Gastroesophageal sphincter (tissue), 4 donors: ENCODE measurements around the gene KIF18A. TPM values are rescaled to one million over a fixed set of nuclear protein-coding genes. Genes with fewer than 3 reads are reported as not detected.
"Not testable (repeated sequence)": the region's sequence is repeated elsewhere in the genome, so short reads cannot be mapped to it uniquely, and the experiment has no call there.

Experiments used
- ATAC-seq: fragments of 150-250 bp; one replicate; pipeline ENCODE4 v1.9.1; 2016; ENCODE audit warnings: mild to moderate bottlenecking, moderate library complexity
- H3K27ac ChIP-seq, 4 donors: fragments of 200-600 bp; sonication (generic) in 3 of 4; 1 replicate in 3 of 4; 2 replicates in 1 of 4; pipeline ENCODE4 v1.5.1; 2016 to 2019
- H3K27me3 ChIP-seq: fragments of 200-600 bp; sonication (generic); one replicate; pipeline ENCODE4 v1.5.1; 2019
- H3K36me3 ChIP-seq, 2 donors: fragments of 200-600 bp; sonication (generic); one replicate each; pipeline ENCODE4 v1.5.1; 2019; ENCODE audit warnings: control low read depth in 1 of 2
- H3K4me1 ChIP-seq, 3 donors: fragments of 200-600 bp; sonication (generic); 1 replicate in 2 of 3; 2 replicates in 1 of 3; pipeline ENCODE4 v1.5.1; 2016 to 2019; ENCODE audit warnings: control low read depth in 2 of 3
- H3K4me3 ChIP-seq, 2 donors: fragments of 200-600 bp; sonication (generic); one replicate each; pipeline ENCODE4 v1.5.1; 2019; ENCODE audit warnings: mild to moderate bottlenecking in 1 of 2, moderate library complexity in 1 of 2
- H3K9me3 ChIP-seq, 3 donors: fragments of 200-600 bp; sonication (generic); one replicate each; pipeline ENCODE4 v1.5.1; 2017 to 2019; ENCODE audit warnings: control low read depth in 2 of 3
- EP300 ChIP-seq: sonication (generic); formaldehyde crosslinking; IDR thresholded peaks from one replicate; pipeline ENCODE4 v1.6.1; 2017; ENCODE audit warnings: antibody characterized with exemption, mild to moderate bottlenecking
- POLR2A ChIP-seq, 2 donors: fragments of 450-650 bp; IDR thresholded peaks; one replicate each; pipeline ENCODE4 v1.6.1; 2017; ENCODE audit warnings: antibody characterized with exemption in 2 of 2, mild to moderate bottlenecking in 2 of 2, moderate library complexity in 1 of 2
- POLR2AphosphoS5 ChIP-seq: sonication (generic); formaldehyde crosslinking; IDR thresholded peaks from one replicate; pipeline ENCODE4 v1.6.1; 2017; ENCODE audit warnings: antibody characterized with exemption
- WGBS, 2 donors: methylation state at CpG; one replicate each; pipeline ENCODE4 v1.1.5; 2018; ENCODE audit warnings: low coverage in 1 of 2; 5-methylcytosine and 5-hydroxymethylcytosine counted together
- total RNA-seq, 4 donors: library from RNA; depleted of rRNA; stranded (reverse); fragments of >200 nt; gene quantifications; one replicate each; pipeline ENCODE4 v1.1.0, GENCODE V29; 2016
- TF ChIP-seq, protein P1 (sequence below), 4 experiments: fragments of 200-600 bp in 2 of 4; fragments of 450-650 bp in 2 of 4; sonication (generic) in 1 of 4; IDR thresholded peaks; one replicate each; pipeline ENCODE4 v1.5.1; 2017 to 2019; ENCODE audit warnings: antibody characterized with exemption in 4 of 4, mild to moderate bottlenecking in 2 of 4, moderate library complexity in 2 of 4

The KIF18A gene
- total RNA-seq, 4 donors from 2014 or later, result 0.15 to 0.81 (median 0.59) TPM; not detected in 1

DNA sequence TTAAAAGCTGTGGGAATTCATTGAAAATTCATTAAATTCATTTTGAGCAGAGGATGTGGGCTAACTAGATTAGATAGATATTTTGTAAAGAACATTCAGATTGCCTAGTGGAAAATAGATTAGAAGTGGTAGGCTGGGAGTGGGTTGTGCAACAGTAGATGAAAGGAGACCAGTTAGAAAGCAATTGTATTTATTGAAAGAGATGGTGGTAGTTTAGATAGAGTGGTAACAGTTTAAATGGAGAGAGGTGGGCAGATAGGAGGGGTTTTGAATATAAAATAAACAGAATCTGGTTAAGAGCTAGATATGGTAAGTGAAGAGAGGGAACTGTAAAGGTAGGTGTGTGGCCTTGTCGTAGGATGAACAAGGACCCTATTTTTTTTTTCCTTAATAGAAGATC is 34.8 kb upstream of the KIF18A start:
- peaks cover 0 to 36% of the 10 kb centered on the region in 2 donors for H3K36me3 ChIP-seq
- WGBS, 2 donors, result 88 to 100% methylated on average over 1 of the region's 1 CpG
- no peak for ATAC-seq

DNA sequence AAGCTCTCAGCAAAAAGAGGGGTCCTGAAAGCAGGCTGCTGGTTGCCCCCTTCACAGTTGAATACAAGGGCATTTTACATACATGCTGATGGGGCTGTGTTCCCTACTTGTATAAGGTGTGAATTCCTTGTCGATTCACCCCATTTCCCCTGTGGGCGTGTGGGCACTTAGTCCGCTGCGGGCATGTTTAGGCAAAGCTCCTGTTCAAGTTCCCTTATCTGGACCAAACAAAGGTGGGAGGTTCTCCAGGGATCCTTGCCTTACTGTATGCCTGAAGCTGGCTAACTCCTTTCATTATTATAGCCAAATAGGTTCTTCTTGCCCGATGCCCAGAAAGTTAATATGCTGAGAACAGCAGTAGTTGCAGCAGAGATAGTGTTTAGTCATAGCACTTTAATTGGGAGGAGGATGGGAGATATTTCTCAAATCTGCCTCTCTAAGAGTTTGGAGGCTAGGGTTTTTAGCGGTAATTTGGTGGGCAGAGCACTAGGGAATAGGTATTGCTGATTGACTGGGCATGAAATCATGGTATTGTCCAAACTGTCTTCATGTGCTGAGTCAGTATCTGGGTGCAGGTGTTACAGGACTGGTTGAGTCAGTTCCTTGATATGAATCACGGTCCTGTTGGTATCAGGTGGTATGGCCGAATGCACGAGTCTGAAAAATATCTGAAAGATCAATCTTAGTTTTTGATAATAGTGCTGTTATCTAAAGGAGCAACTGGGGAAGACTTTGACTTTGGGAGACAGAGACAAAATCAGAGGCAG is 32.9 kb upstream of the KIF18A start:
- Histone ChIP-seq H3K27ac (no peak overlapping the region), H3K9me3 (peaks cover 0 to 16% (median 0%) of the 10 kb centered on the region in 3 donors), H3K36me3 (peaks cover 0 to 47% of the 10 kb centered on the region in 2 donors), H3K4me1 (peaks cover 0 to 3% (median 0%) of the 10 kb centered on the region in 3 donors), H3K4me3 (no peak overlapping the region), H3K27me3 (no peaks in the 10 kb centered on the region)
- WGBS, 2 donors, result 71 to 95% methylated on average over 1 to 7 of the region's 9 CpGs
- TF ChIP-seq POLR2AphosphoS5, result no peak
- TF ChIP-seq, protein P1, sequence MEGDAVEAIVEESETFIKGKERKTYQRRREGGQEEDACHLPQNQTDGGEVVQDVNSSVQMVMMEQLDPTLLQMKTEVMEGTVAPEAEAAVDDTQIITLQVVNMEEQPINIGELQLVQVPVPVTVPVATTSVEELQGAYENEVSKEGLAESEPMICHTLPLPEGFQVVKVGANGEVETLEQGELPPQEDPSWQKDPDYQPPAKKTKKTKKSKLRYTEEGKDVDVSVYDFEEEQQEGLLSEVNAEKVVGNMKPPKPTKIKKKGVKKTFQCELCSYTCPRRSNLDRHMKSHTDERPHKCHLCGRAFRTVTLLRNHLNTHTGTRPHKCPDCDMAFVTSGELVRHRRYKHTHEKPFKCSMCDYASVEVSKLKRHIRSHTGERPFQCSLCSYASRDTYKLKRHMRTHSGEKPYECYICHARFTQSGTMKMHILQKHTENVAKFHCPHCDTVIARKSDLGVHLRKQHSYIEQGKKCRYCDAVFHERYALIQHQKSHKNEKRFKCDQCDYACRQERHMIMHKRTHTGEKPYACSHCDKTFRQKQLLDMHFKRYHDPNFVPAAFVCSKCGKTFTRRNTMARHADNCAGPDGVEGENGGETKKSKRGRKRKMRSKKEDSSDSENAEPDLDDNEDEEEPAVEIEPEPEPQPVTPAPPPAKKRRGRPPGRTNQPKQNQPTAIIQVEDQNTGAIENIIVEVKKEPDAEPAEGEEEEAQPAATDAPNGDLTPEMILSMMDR (IDR thresholded peaks at IDR 0.05), result no peak
- TF ChIP-seq POLR2A (IDR thresholded peaks at IDR 0.05), result no peak
- no peak for TF ChIP-seq EP300
- no peak for ATAC-seq

More for the DNA sequence above, 34.8 kb upstream of the KIF18A start:
- no peak for TF ChIP-seq EP300
- no peak for TF ChIP-seq POLR2A (IDR thresholded peaks at IDR 0.05)
- TF ChIP-seq POLR2AphosphoS5, result no peak
- TF ChIP-seq, protein P1 (IDR thresholded peaks at IDR 0.05), result no peak
- Histone ChIP-seq H3K4me3 (no peak overlapping the region), H3K4me1 (peaks cover 0 to 8% (median 0%) of the 10 kb centered on the region in 3 donors), H3K27ac (no peak overlapping the region), H3K9me3 (peaks cover 0 to 16% (median 0%) of the 10 kb centered on the region in 3 donors), H3K27me3 (no peaks in the 10 kb centered on the region)

DNA sequence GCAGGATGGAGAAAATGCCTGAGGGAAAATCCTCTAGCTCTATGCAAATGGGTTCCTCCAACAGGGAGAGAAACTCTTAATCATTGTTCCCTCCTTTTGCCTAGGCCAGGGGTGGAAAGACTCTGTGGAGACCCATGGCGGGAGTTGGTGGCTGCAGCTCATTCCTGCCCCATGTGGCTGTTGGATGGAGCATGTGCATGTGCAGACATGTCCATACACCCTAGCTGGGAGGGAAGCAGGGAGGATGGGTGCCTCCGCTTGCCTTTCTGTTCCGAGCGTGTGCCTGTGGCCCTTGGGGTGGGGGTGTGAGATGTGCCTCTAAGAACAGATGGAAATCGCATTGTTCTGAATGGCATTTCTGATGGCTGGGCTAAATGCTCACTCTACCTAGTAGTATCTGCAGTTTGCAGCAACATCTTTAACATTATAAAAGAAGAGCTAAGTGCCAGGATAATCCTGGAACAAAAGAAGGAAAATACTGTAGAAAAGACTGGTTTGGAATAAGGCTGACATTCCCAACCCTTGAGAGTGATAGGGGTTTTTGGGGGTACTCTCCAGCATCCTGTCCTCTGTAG is 32.0 kb upstream of the KIF18A start:
- H3K36me3 ChIP-seq, result peaks cover 0 to 55% of the 10 kb centered on the region in 2 donors
- TF ChIP-seq POLR2AphosphoS5, result no peak
- TF ChIP-seq, protein P1 (IDR thresholded peaks at IDR 0.05), result no peak
- no peak for TF ChIP-seq EP300
- TF ChIP-seq POLR2A (IDR thresholded peaks at IDR 0.05), result no peak
- no peaks in the 10 kb centered on the region for H3K27me3 ChIP-seq
- no peak overlapping the region for H3K27ac ChIP-seq
- peaks cover 0 to 16% (median 0%) of the 10 kb centered on the region in 3 donors for H3K9me3 ChIP-seq
- H3K4me1 ChIP-seq, result no peaks in the 10 kb centered on the region
- WGBS, 2 donors, result no CpG with 5 or more reads among the region's 5 CpGs
- H3K4me3 ChIP-seq, result no peak overlapping the region
- no peak for ATAC-seq

DNA sequence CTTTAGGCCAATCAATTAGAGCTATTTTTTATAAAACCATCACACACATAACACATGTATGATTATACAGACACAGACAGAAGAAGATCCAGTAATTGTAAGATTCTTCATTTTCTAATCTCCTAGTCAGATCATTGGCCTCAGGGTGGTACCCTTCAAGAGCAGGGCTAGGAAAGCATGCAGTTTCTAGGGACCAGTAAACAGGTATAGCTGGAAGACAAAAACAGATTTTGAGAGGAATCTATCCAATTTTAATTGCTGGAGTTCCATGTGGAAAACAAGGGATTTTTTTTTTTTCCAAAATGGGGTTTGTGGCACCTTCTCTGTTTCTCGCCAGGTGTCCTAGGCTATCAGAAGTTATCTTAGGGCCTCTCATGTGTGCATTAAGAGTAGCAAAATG is 29.9 kb upstream of the KIF18A start:
- TF ChIP-seq EP300, result no peak
- Histone ChIP-seq H3K9me3 (peaks cover 0 to 16% (median 0%) of the 10 kb centered on the region in 3 donors), H3K4me1 (no peaks in the 10 kb centered on the region), H3K27me3 (no peaks in the 10 kb centered on the region), H3K36me3 (peaks cover 0 to 61% of the 10 kb centered on the region in 2 donors), H3K27ac (no peak overlapping the region), H3K4me3 (no peak overlapping the region)
- WGBS, 2 donors, result 100% methylated on average over 1 of the region's 1 CpG
- ATAC-seq, result no peak

DNA sequence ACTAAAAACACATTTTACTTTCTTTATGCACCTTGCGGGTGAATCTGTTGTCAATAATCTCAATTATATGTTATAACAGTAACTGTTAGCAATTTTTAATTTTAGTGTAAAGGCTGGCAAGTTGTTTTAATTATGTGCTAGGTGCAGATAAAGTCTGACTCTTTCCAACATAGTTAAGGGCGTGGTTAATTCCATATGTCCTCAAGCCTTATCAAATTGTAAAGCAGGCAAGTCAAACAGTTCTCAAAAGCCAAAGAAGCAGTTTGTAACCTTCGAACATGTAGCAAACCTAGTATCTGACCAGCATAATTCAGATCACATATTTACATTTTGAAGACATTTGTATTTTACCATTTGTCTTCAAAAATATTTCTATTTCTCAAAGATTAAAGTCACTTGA is 29.4 kb upstream of the KIF18A start:
- Histone ChIP-seq H3K36me3 (peaks cover 0 to 61% of the 10 kb centered on the region in 2 donors), H3K9me3 (peaks cover 0 to 16% (median 0%) of the 10 kb centered on the region in 3 donors), H3K4me1 (no peaks in the 10 kb centered on the region), H3K27ac (no peak overlapping the region), H3K4me3 (no peak overlapping the region), H3K27me3 (no peaks in the 10 kb centered on the region)
- WGBS, 2 donors, result 96 to 100% methylated on average over 3 of the region's 3 CpGs
- TF ChIP-seq POLR2AphosphoS5 (no peak), EP300 (no peak), POLR2A (IDR thresholded peaks at IDR 0.05) (no peak)
- TF ChIP-seq, protein P1 (IDR thresholded peaks at IDR 0.05), result no peak
- no peak for ATAC-seq

DNA sequence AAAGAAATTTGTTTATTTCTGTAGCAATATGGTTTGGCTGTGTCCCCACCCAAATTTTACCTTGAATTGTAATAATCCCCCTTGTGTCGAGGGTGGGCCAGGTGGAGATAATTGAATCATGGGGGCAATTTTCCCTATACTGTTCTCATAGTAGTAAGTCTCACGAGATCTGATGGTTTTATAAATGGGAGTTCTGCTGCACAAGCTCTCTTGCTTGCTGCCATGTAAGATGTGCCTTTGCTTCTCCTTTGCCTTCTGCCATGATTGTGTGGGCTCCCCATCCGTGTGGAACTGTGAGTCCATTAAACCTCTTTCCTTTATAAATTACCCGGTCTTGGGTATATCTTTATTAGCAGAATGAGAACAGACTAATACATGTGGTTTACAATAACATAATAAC is 28.2 kb upstream of the KIF18A start:
- H3K27ac ChIP-seq, H3K4me3 ChIP-seq, H3K27me3 ChIP-seq, ATAC-seq, H3K4me1 ChIP-seq: not testable (repeated sequence)
- 96 to 100% methylated on average over 2 to 4 of the region's 4 CpGs for WGBS, 2 donors
- peaks cover 0 to 59% of the 10 kb centered on the region in 2 donors for H3K36me3 ChIP-seq
- H3K9me3 ChIP-seq, result peaks cover 0 to 15% (median 0%) of the 10 kb centered on the region in 3 donors
